H9 (cell line): Measurements from ENCODE around the gene CEP164. TPM values are rescaled to one million over a fixed set of nuclear protein-coding genes. Genes with fewer than 3 reads are reported as not detected.

Experiments
- DNase-seq: peaks from one replicate; pipeline ENCODE4 v3.0.0-alpha.2; 2017
- H2AFZ ChIP-seq: one replicate; pipeline ENCODE4 v1.6.1; 2013; ENCODE audit warnings: mild to moderate bottlenecking, low read length, control low read depth, moderate library complexity
- H2AK5ac ChIP-seq: 2 replicates; pipeline ENCODE4 v1.6.1; 2013; ENCODE audit warnings: low read length, control low read depth, mixed read lengths; ENCODE audit not compliant: insufficient read length
- H2BK120ac ChIP-seq: one replicate; pipeline ENCODE4 v1.6.1; 2013; ENCODE audit warnings: low read depth, mild to moderate bottlenecking, low read length, control low read depth, inconsistent platforms; ENCODE audit not compliant: poor library complexity, severe bottlenecking
- H2BK12ac ChIP-seq: 2 replicates; pipeline ENCODE4 v1.6.1; 2013; ENCODE audit warnings: low read length, control low read depth, mixed read lengths, low read depth; ENCODE audit not compliant: insufficient read length
- H2BK15ac ChIP-seq: 2 replicates; pipeline ENCODE4 v1.6.1; 2013; ENCODE audit warnings: low read depth, low read length, control low read depth
- H2BK20ac ChIP-seq: one replicate; pipeline ENCODE4 v1.6.1; 2013; ENCODE audit warnings: low read depth, mild to moderate bottlenecking, low read length, control low read depth, inconsistent platforms; ENCODE audit not compliant: poor library complexity, severe bottlenecking
- H2BK5ac ChIP-seq: 2 replicates; pipeline ENCODE4 v1.6.1; 2013; ENCODE audit warnings: low read length, control low read depth, mixed read lengths; ENCODE audit not compliant: insufficient read length
- H3K14ac ChIP-seq: 2 replicates; pipeline ENCODE4 v1.6.1; 2013; ENCODE audit warnings: low read length, control low read depth; ENCODE audit not compliant: insufficient read depth
- H3K18ac ChIP-seq: 2 replicates; pipeline ENCODE4 v1.6.1; 2013; ENCODE audit warnings: low read depth, mild to moderate bottlenecking, mixed read lengths, low read length, control low read depth; ENCODE audit not compliant: insufficient read length
- H3K23ac ChIP-seq: 2 replicates; pipeline ENCODE4 v1.6.1; 2013; ENCODE audit warnings: low read length, control low read depth, mixed read lengths, low read depth; ENCODE audit not compliant: insufficient read length
- H3K23me2 ChIP-seq: 2 replicates; pipeline ENCODE4 v1.6.1; 2013; ENCODE audit warnings: low read depth, mild to moderate bottlenecking, mixed read lengths, low read length, control low read depth; ENCODE audit not compliant: insufficient read length, poor library complexity, severe bottlenecking
- H3K27ac ChIP-seq: 2 replicates; pipeline ENCODE4 v1.5.1; 2013; ENCODE audit warnings: low read length, control low read depth, mixed read lengths, low read depth; ENCODE audit not compliant: insufficient read length
- H3K27me3 ChIP-seq: 2 replicates; pipeline ENCODE4 v1.6.1; 2013; ENCODE audit warnings: low read length, control low read depth, inconsistent platforms; ENCODE audit not compliant: insufficient read depth
- H3K4ac ChIP-seq: 2 replicates; pipeline ENCODE4 v1.6.1; 2013; ENCODE audit warnings: low read depth, mild to moderate bottlenecking, control low read depth, inconsistent platforms, low read length, moderate library complexity
- H3K4me1 ChIP-seq: 2 replicates; pipeline ENCODE4 v1.6.1; 2013; ENCODE audit warnings: low read length, control low read depth, inconsistent platforms; ENCODE audit not compliant: insufficient read depth
- H3K4me2 ChIP-seq: 2 replicates; pipeline ENCODE4 v1.6.1; 2013; ENCODE audit warnings: low read length, control low read depth, mixed read lengths; ENCODE audit not compliant: insufficient read length, insufficient read depth
- H3K56ac ChIP-seq: 2 replicates; pipeline ENCODE4 v1.6.1; 2013; ENCODE audit warnings: low read depth, mild to moderate bottlenecking, mixed read lengths, low read length, control low read depth; ENCODE audit not compliant: insufficient read length
- H3K79me1 ChIP-seq: 2 replicates; pipeline ENCODE4 v1.6.1; 2013; ENCODE audit warnings: low read depth, mild to moderate bottlenecking, moderate library complexity, low read length, control low read depth, inconsistent platforms; ENCODE audit not compliant: insufficient read depth, poor library complexity, severe bottlenecking
- H3K79me2 ChIP-seq: 2 replicates; pipeline ENCODE4 v1.6.1; 2013; ENCODE audit warnings: low read length, control low read depth, inconsistent platforms; ENCODE audit not compliant: insufficient read depth
- H3K9ac ChIP-seq: 2 replicates; pipeline ENCODE4 v1.6.1; 2013; ENCODE audit warnings: low read length, control low read depth, mixed read lengths; ENCODE audit not compliant: insufficient read length; ENCODE audit errors: extremely low read depth
- H3K9me3 ChIP-seq: one replicate; pipeline ENCODE4 v1.6.1; 2013; ENCODE audit warnings: low read depth, low read length, inconsistent platforms; ENCODE audit not compliant: control insufficient read depth
- H3T11ph ChIP-seq: one replicate; pipeline ENCODE4 v1.6.1; 2013; ENCODE audit warnings: mild to moderate bottlenecking, low read length, control low read depth, inconsistent platforms
- H4K20me1 ChIP-seq: one replicate; pipeline ENCODE4 v1.6.1; 2013; ENCODE audit not compliant: control insufficient read depth, insufficient read length, insufficient read depth
- H4K5ac ChIP-seq: 2 replicates; pipeline ENCODE4 v1.6.1; 2013; ENCODE audit warnings: low read depth, mild to moderate bottlenecking, mixed read lengths, low read length, control low read depth; ENCODE audit not compliant: insufficient read length
- H4K8ac ChIP-seq: replicated peaks from 2 replicates; pipeline ENCODE4 v1.6.1; 2013; ENCODE audit warnings: low read length, control low read depth, mixed read lengths, low read depth; ENCODE audit not compliant: insufficient read length
- H4K91ac ChIP-seq: 2 replicates; pipeline ENCODE4 v1.6.1; 2013; ENCODE audit warnings: low read depth, mild to moderate bottlenecking, moderate library complexity, mixed read lengths, low read length, control low read depth; ENCODE audit not compliant: insufficient read length
- H3K27ac Mint-ChIP-seq, 3 experiments: 2 replicates in 2 of 3; 3 replicates in 1 of 3; pipeline ENCODE4 v1.8.0; 2020 to 2021; ENCODE audit warnings: mixed read lengths in 3 of 3, mild to moderate bottlenecking in 1 of 3, moderate library complexity in 1 of 3
- H3K27me3 Mint-ChIP-seq: 2 replicates; pipeline ENCODE4 v1.8.0; 2021; ENCODE audit warnings: low read depth, mild to moderate bottlenecking, moderate library complexity, mixed read lengths
- H3K36me3 Mint-ChIP-seq, 3 experiments: 2 replicates in 2 of 3; 3 replicates in 1 of 3; pipeline ENCODE4 v1.8.0; 2020 to 2021; ENCODE audit warnings: low read depth in 3 of 3, mixed read lengths in 3 of 3; ENCODE audit not compliant: insufficient read depth in 1 of 3
- H3K4me1 Mint-ChIP-seq, 2 experiments: 2 replicates each; pipeline ENCODE4 v1.8.0; 2020; ENCODE audit warnings: mixed read lengths in 2 of 2
- H3K4me3 Mint-ChIP-seq, 2 experiments: 2 replicates in 1 of 2; 3 replicates in 1 of 2; pipeline ENCODE4 v1.8.0; 2020 to 2021; ENCODE audit warnings: mild to moderate bottlenecking in 2 of 2, mixed read lengths in 2 of 2, moderate library complexity in 1 of 2
- H3K9me3 Mint-ChIP-seq, 2 experiments: 2 replicates in 1 of 2; 3 replicates in 1 of 2; pipeline ENCODE4 v1.8.0; 2020; ENCODE audit warnings: mild to moderate bottlenecking in 2 of 2, mixed read lengths in 2 of 2, moderate library complexity in 1 of 2
- CTCF ChIP-seq: fragments of 200-600 bp; sonication (generic); conservative IDR thresholded peaks from 3 replicates; pipeline ENCODE4 v1.8.0; 2021; ENCODE audit warnings: antibody characterized with exemption, mild to moderate bottlenecking
- WGBS: extraction: QIAGEN DNeasy Blood & Tissue Kit; methylation state at CpG from one replicate; pipeline ENCODE4 v1.1.7; 2013; ENCODE audit warnings: missing lambda C conversion rate, low lambda C conversion rate, mixed read lengths; ENCODE audit not compliant: insufficient read length; ENCODE audit errors: extremely low coverage; 5-methylcytosine and 5-hydroxymethylcytosine counted together
- total RNA-seq: library from RNA; stranded (reverse); gene quantifications from 2 replicates; pipeline ENCODE4 v1.2.1, GENCODE V29; 2021

The CEP164 gene
- total RNA-seq, 1 experiment from 2014 or later: 24.9 TPM

- Mint-ChIP-seq H3K4me1 (peaks cover 18 to 21% of the 10 kb centered on the region in 2 experiments), H3K27me3 (peaks cover 13% of the 10 kb centered on the region), H3K4me3 (no peak overlapping the region), H3K36me3 (no peaks in the 10 kb centered on the region), H3K9me3 (no peaks in the 10 kb centered on the region), H3K27ac (no peak overlapping the region)
- H3K79me2 ChIP-seq: no peaks in the 10 kb centered on the region
- H3K4me2 ChIP-seq: no peak overlapping the region
- no peak overlapping the region for H2BK12ac ChIP-seq
- H3K4ac ChIP-seq: no peak overlapping the region
- no peak overlapping the region for H2BK20ac ChIP-seq
- no peak overlapping the region for H4K8ac ChIP-seq
- H3K27ac ChIP-seq: no peak overlapping the region
- H3K27me3 ChIP-seq: no peaks in the 10 kb centered on the region
- no peak overlapping the region for H2BK120ac ChIP-seq
- no peak overlapping the region for H3T11ph ChIP-seq
- no peaks in the 10 kb centered on the region for H3K9me3 ChIP-seq
- H2AK5ac ChIP-seq: no peak overlapping the region
- H3K56ac ChIP-seq: no peak overlapping the region
- H4K91ac ChIP-seq: no peak overlapping the region
- H2BK15ac ChIP-seq: no peak overlapping the region
- H3K18ac ChIP-seq: no peak overlapping the region
- H3K14ac ChIP-seq: no peak overlapping the region
- no peak overlapping the region for H3K23ac ChIP-seq
- H4K20me1 ChIP-seq: no peaks in the 10 kb centered on the region
- no peak overlapping the region for H3K9ac ChIP-seq
- no peak for TF ChIP-seq CTCF
- H2BK5ac ChIP-seq: no peak overlapping the region
- no peak overlapping the region for H4K5ac ChIP-seq
- no peak overlapping the region for H2AFZ ChIP-seq
- H3K4me1 ChIP-seq: no peaks in the 10 kb centered on the region
- DNase-seq: no peak
- H3K23me2 ChIP-seq: no peaks in the 10 kb centered on the region
- no CpG with 5 or more reads among the region's 6 CpGs for WGBS
- no peaks in the 10 kb centered on the region for H3K79me1 ChIP-seq
Observed at GRCh38 chr11:117435326-117435725, 107.7 kb downstream of the CEP164 start.
